Measurements from ENCODE around the gene KCTD6. TPM values are rescaled to one million over a fixed set of nuclear protein-coding genes. Genes with fewer than 3 reads are reported as not detected.

KCTD6 gene
- polyA plus RNA-seq, 1 of the 3 experiments (the other 2 are of a cell fraction), result 7.8 TPM

GRCh38 chr3:58494107-58494506 is 2.2 kb downstream of the KCTD6 start:
- H3K36me3 ChIP-seq (replicated peaks in 1 of 2; ENCODE audit: control insufficient read depth in 1 of 2, insufficient read depth in 2 of 2, low read length in 1 of 2), result no peaks in the 10 kb centered on the region
- H4K20me1 ChIP-seq (ENCODE audit: insufficient read depth), result peaks cover 24% of the 10 kb centered on the region; the same call in 1 of the 2 replicates
- peaks cover 67% of the 10 kb centered on the region for H3K79me2 ChIP-seq (ENCODE audit: insufficient read depth)
- no peak for DNase-seq
- CTCF ChIA-PET, result interaction anchor here (0.6 to 6.1 kb wide), 9 partner anchors 13 to 317 kb away, joined by 3 to 99 read pairs (median 4); partner anchors contain the start of gene ACOX2
- peak overlapping the region in 1 of 2 experiments; percentile 72; a peak in 2 of 4 replicates for H3K27ac ChIP-seq (ENCODE audit: low read depth in 2 of 2, low read length in 1 of 2)
- H3F3A ChIP-seq (replicated peaks; ENCODE audit: insufficient read depth), result peaks cover 8% of the 10 kb centered on the region
- peak overlapping the region; percentile 85 for H3K4me2 ChIP-seq
- 43% methylated on average over 3 of the region's 3 CpGs for WGBS (ENCODE audit: low lambda C conversion rate)
- POLR2A ChIA-PET, result interaction anchor here (1.2 kb wide), 1 partner anchor 34 kb away, joined by 4 read pairs; no protein-coding TSS in a partner anchor
- no peaks in the 10 kb centered on the region for H3K9me3 ChIP-seq
- TF ChIP-seq EP300 (IDR thresholded peaks at IDR 0.05; ENCODE audit: borderline replicate concordance in 1 of 2, low read depth in 1 of 2, low read length in 1 of 2), result no peak
- TF ChIP-seq MAX (IDR thresholded peaks at IDR 0.05; ENCODE audit: low read depth), result no peak
- TF ChIP-seq MEF2A (IDR thresholded peaks at IDR 0.05; ENCODE audit: borderline replicate concordance, low read depth), result no peak
- TF ChIP-seq USF1 (IDR thresholded peaks at IDR 0.05; ENCODE audit: borderline replicate concordance, low read depth), result no peak
- no peak for TF ChIP-seq SMC3 (IDR thresholded peaks at IDR 0.05; ENCODE audit: low read depth, low read length)
- TF ChIP-seq POLR2AphosphoS5 (IDR thresholded peaks at IDR 0.05; ENCODE audit: low read depth, low read length), result no peak
- no peak for TF ChIP-seq RCOR1 (IDR thresholded peaks at IDR 0.05; ENCODE audit: low read length)
- TF ChIP-seq TAF1 (IDR thresholded peaks at IDR 0.05; ENCODE audit: borderline replicate concordance, low read depth, low read length), result no peak
- no peak for TF ChIP-seq ZBTB33 (IDR thresholded peaks at IDR 0.05; ENCODE audit: borderline replicate concordance, low read depth)
- no peak for TF ChIP-seq JUND (IDR thresholded peaks at IDR 0.05)
- no peak for TF ChIP-seq YY1 (IDR thresholded peaks at IDR 0.05; ENCODE audit: low read depth)
- no peak for TF ChIP-seq NRF1 (IDR thresholded peaks at IDR 0.05; ENCODE audit: low read depth, low read length)
- no peak for TF ChIP-seq GABPA (IDR thresholded peaks at IDR 0.05; ENCODE audit: low read depth)
- TF ChIP-seq CHD2 (IDR thresholded peaks at IDR 0.05; ENCODE audit: low read length, partially characterized antibody), result no peak
- TF ChIP-seq CTCF (IDR thresholded peaks at IDR 0.05), result no peak
- no peak for TF ChIP-seq EZH2phosphoT487 (IDR thresholded peaks at IDR 0.05; ENCODE audit: borderline replicate concordance, low read depth)
- no peak for TF ChIP-seq SIN3A (IDR thresholded peaks at IDR 0.05; ENCODE audit: borderline replicate concordance, low read depth, low read length)
- no peak for TF ChIP-seq IRF3 (IDR thresholded peaks at IDR 0.05; ENCODE audit: low read depth, low read length)
- TF ChIP-seq RAD21 (IDR thresholded peaks at IDR 0.05; ENCODE audit: low read length), result no peak
- no peak for TF ChIP-seq TEAD4 (IDR thresholded peaks at IDR 0.05; ENCODE audit: borderline replicate concordance, insufficient read depth)
- H3K4me3 ChIP-seq (ENCODE audit: low read depth in 2 of 2, low read length in 1 of 2), result peak overlapping the region; percentile 84
- no peaks in the 10 kb centered on the region for H3K27me3 ChIP-seq (ENCODE audit: insufficient read depth)
- H3K9me2 ChIP-seq, result no peaks in the 10 kb centered on the region
- H3K4me1 ChIP-seq (ENCODE audit: control insufficient read depth in 1 of 2, insufficient read depth in 2 of 2, low read depth in 1 of 2, low read length in 1 of 2), result peaks cover 20 to 34% of the 10 kb centered on the region in 2 experiments; a peak in 3 of 4 replicates
- H2AFZ ChIP-seq (ENCODE audit: low read depth), result no peak overlapping the region
- H3K9ac ChIP-seq, result 0 out of 2 replicates have a peak overlapping the region, but pooled peaks have one; percentile 74

Measured in SK-N-SH (cell line).